Measurements from ENCODE around the gene CYP1A2. TPM values are rescaled to one million over a fixed set of nuclear protein-coding genes. Genes with fewer than 3 reads are reported as not detected.

Gene CYP1A2
- total and polyA plus RNA-seq, 2 of the 13 experiments (the other 11 are each of a cell fraction or from before 2014, with no cell fraction given), result 0.07 TPM; not detected in 1

GRCh38 chr15:74768771-74769342 lies 20.2 kb downstream of the CYP1A2 start:
- Histone ChIP-seq H3K27ac (ENCODE audit: extremely low read length, insufficient read depth, low read length) (no peak overlapping the region), H3K9me3 (ENCODE audit: low read length) (no peaks in the 10 kb centered on the region), H3K4me2 (ENCODE audit: low read depth, low read length) (peak overlapping the region; percentile 87), H3K27me3 (ENCODE audit: control insufficient read depth in 1 of 2, insufficient read depth in 2 of 2, low read length in 2 of 2) (no peaks in the 10 kb centered on the region), H3K4me3 (replicated peaks in 1 of 3; ENCODE audit: insufficient read depth in 1 of 3, low read depth in 2 of 3, low read length in 3 of 3) (peak overlapping the region; percentile 27 to 58 (median 44); a peak in 5 of 6 replicates), H3K4me1 (ENCODE audit: insufficient read depth, low read length) (peaks cover 36% of the 10 kb centered on the region), H3K79me2 (ENCODE audit: insufficient read depth, low read length) (no peaks in the 10 kb centered on the region), H2AFZ (ENCODE audit: low read length) (no peak overlapping the region), H3K9ac (ENCODE audit: insufficient read depth, low read depth, low read length) (no peak overlapping the region), H3K36me3 (replicated peaks in 1 of 2; ENCODE audit: control insufficient read depth in 1 of 2, insufficient read depth in 2 of 2, low read length in 2 of 2) (no peaks in the 10 kb centered on the region), H4K20me1 (ENCODE audit: insufficient read depth, low read length) (no peaks in the 10 kb centered on the region)
- in situ Hi-C loops (cut with HindIII; ENCODE audit: extremely low pct_ligation_motif_present, low pct_unique_long_range_greater_than_20kb), result loop anchor here (5.0 kb wide), 2 partner anchors 132 to 397 kb away; no protein-coding TSS in a partner anchor
- WGBS (ENCODE audit: low lambda C conversion rate), result 4% methylated on average over 8 of the region's 9 CpGs
- FAIRE-seq, result peak; percentile 73
- peak; percentile 55 for DNase-seq (ENCODE audit: low spot score)
- intact Hi-C loops (cut with micrococcal nuclease; ENCODE audit: unreplicated experiment), result loop anchor here (10.0 kb wide), 1 partner anchor 64 kb away; no protein-coding TSS in a partner anchor
- BruUV-seq (replicated peaks), result no TSS peak
- peak; percentile 31 for ATAC-seq
- POLR2A ChIA-PET, result interaction anchor here (0.6 to 2.3 kb wide), 8 partner anchors 9 to 137 kb away, joined by 4 to 13 read pairs (median 7); partner anchors contain the start of gene CYP1A1
- CTCF ChIA-PET (ENCODE audit: low intra/inter-chr PET ratio, low total read pairs), result interaction anchor here (0.8 to 5.8 kb wide), 8 partner anchors 28 to 150 kb away, joined by 3 to 59 read pairs (median 5); no protein-coding TSS in a partner anchor
- TF ChIP-seq TFAP4 (IDR thresholded peaks at IDR 0.05; ENCODE audit: borderline replicate concordance, low read depth) (0 out of 2 replicates have a peak, but pooled peaks have one; percentile 11), YEATS4 (CRISPR knock-in tag; IDR thresholded peaks at IDR 0.05; ENCODE audit: borderline replicate concordance) (no peak), ZNF709 (CRISPR knock-in tag; IDR thresholded peaks at IDR 0.05) (no peak), ZBTB20 (CRISPR knock-in tag; IDR thresholded peaks at IDR 0.05; ENCODE audit: borderline replicate concordance, low read depth) (0 out of 2 replicates have a peak, but pooled peaks have one; percentile 45), EP300 (IDR thresholded peaks at IDR 0.05; ENCODE audit: low read depth in 2 of 2, low read length in 2 of 2) (no peak), EP300 (CRISPR knock-in tag; IDR thresholded peaks at IDR 0.05; ENCODE audit: borderline replicate concordance) (no peak), KLF11 (CRISPR knock-in tag; IDR thresholded peaks at IDR 0.05) (no peak), ZNF543 (CRISPR knock-in tag; IDR thresholded peaks at IDR 0.05) (no peak), MNT (IDR thresholded peaks at IDR 0.05) (peak; percentile 91), HMGA1 (CRISPR knock-in tag; conservative IDR thresholded peaks at IDR 0.05) (no peak), ZBTB10 (CRISPR knock-in tag; IDR thresholded peaks at IDR 0.05; ENCODE audit: borderline replicate concordance) (no peak), ZNF740 (CRISPR knock-in tag; IDR thresholded peaks at IDR 0.05) (no peak), ZNF605 (CRISPR knock-in tag; IDR thresholded peaks at IDR 0.05) (0 out of 2 replicates have a peak, but pooled peaks have one; percentile 36), ASH2L (IDR thresholded peaks at IDR 0.05; ENCODE audit: insufficient read length, low read depth, low read length) (no peak), FOXP1 (IDR thresholded peaks at IDR 0.05) (no peak), FOXP1 (CRISPR knock-in tag; IDR thresholded peaks at IDR 0.05) (no peak)
- TF ChIP-seq, protein P1, sequence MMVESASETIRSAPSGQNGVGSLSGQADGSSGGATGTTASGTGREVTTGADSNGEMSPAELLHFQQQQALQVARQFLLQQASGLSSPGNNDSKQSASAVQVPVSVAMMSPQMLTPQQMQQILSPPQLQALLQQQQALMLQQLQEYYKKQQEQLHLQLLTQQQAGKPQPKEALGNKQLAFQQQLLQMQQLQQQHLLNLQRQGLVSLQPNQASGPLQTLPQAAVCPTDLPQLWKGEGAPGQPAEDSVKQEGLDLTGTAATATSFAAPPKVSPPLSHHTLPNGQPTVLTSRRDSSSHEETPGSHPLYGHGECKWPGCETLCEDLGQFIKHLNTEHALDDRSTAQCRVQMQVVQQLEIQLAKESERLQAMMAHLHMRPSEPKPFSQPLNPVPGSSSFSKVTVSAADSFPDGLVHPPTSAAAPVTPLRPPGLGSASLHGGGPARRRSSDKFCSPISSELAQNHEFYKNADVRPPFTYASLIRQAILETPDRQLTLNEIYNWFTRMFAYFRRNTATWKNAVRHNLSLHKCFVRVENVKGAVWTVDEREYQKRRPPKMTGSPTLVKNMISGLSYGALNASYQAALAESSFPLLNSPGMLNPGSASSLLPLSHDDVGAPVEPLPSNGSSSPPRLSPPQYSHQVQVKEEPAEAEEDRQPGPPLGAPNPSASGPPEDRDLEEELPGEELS (CRISPR knock-in tag; IDR thresholded peaks at IDR 0.05), result no peak
